ENCODE data around the gene GAS2L2.

DNA sequence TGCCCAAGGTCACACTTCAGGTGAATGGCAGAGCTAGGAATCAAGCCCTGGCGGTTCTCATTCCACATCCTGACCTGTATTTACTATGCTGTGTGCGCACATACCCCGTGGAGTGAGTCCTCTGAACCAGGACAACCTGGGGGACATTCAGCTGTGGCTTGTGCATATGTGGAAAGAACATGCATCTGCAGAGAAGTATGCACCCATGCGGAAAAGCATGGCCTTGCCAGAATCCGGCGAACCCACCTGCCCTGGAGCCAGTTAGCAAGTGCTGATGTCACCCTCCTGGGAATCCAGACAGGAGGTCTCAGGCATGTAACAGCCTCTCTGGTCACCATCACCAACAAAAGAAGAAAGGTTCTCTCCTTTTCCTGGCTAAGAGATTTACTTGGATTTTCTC is 19.7 kb downstream of the GAS2L2 start:
- TF ChIP-seq, protein P1, sequence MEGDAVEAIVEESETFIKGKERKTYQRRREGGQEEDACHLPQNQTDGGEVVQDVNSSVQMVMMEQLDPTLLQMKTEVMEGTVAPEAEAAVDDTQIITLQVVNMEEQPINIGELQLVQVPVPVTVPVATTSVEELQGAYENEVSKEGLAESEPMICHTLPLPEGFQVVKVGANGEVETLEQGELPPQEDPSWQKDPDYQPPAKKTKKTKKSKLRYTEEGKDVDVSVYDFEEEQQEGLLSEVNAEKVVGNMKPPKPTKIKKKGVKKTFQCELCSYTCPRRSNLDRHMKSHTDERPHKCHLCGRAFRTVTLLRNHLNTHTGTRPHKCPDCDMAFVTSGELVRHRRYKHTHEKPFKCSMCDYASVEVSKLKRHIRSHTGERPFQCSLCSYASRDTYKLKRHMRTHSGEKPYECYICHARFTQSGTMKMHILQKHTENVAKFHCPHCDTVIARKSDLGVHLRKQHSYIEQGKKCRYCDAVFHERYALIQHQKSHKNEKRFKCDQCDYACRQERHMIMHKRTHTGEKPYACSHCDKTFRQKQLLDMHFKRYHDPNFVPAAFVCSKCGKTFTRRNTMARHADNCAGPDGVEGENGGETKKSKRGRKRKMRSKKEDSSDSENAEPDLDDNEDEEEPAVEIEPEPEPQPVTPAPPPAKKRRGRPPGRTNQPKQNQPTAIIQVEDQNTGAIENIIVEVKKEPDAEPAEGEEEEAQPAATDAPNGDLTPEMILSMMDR (IDR thresholded peaks at IDR 0.05): no peak
- TF ChIP-seq POLR2A (IDR thresholded peaks at IDR 0.05): no peak
